Common myeloid progenitor, CD34-positive (primary cell): ENCODE measurements around the gene SNX18.
A peak's percentile ranks its signal among the peaks of the same experiment; 100 is the strongest.

Experiments
- CTCF ChIA-PET: fragments of 350-600 bp; sonication (Branson Sonifier 250); formaldehyde crosslinking; loops from one replicate; lab custom pipeline; 2021; ENCODE audit warnings: antibody characterized with exemption; lab: Charles Lee
- POLR2A ChIA-PET: fragments of 350-600 bp; sonication (Branson Sonifier 250); formaldehyde crosslinking; loops from one replicate; lab custom pipeline; 2021; ENCODE audit warnings: antibody characterized with exemption; lab: Charles Lee
- DNase-seq, 3 donors: peaks; one replicate each; pipeline versions ENCODE4 v3.0.0 to v3.0.0-alpha.2; 2013
- H3K27ac ChIP-seq, 2 experiments: 1 replicate in 1 of 2; 2 replicates in 1 of 2; pipeline ENCODE4 v1.7.0; 2013; ENCODE audit warnings: inconsistent platforms in 2 of 2, low read length in 2 of 2, mild to moderate bottlenecking in 2 of 2, low read depth in 1 of 2, moderate library complexity in 1 of 2; ENCODE audit not compliant: severe bottlenecking in 2 of 2, insufficient read depth in 1 of 2, poor library complexity in 1 of 2
- H3K27me3 ChIP-seq, 5 experiments: replicated peaks in 2 of 5; 1 replicate in 3 of 5; 2 replicates in 2 of 5; pipeline versions ENCODE4 v1.6.1 to v1.7.0; 2013; ENCODE audit warnings: low read length in 4 of 5, mild to moderate bottlenecking in 2 of 5, moderate library complexity in 2 of 5, inconsistent platforms in 1 of 5; ENCODE audit not compliant: insufficient read depth in 5 of 5, control insufficient read depth in 4 of 5
- H3K36me3 ChIP-seq, 4 experiments: 1 replicate in 2 of 4; 2 replicates in 2 of 4; pipeline versions ENCODE4 v1.6.1 to v1.7.0; 2013; ENCODE audit warnings: low read length in 3 of 4, control low read depth in 1 of 4, mild to moderate bottlenecking in 1 of 4; ENCODE audit not compliant: control insufficient read depth in 4 of 4, insufficient read depth in 4 of 4
- H3K4me1 ChIP-seq, 4 experiments: 1 replicate in 3 of 4; 2 replicates in 1 of 4; pipeline versions ENCODE4 v1.6.1 to v1.7.1; 2013; ENCODE audit warnings: low read length in 3 of 4, mild to moderate bottlenecking in 3 of 4, control low read depth in 1 of 4, inconsistent platforms in 1 of 4, moderate library complexity in 1 of 4; ENCODE audit not compliant: control insufficient read depth in 4 of 4, insufficient read depth in 4 of 4; ENCODE audit errors: control extremely low read depth in 1 of 4
- H3K4me3 ChIP-seq, 7 experiments: 1 replicate in 4 of 7; 2 replicates in 3 of 7; pipeline versions ENCODE4 v1.5.1 to v1.7.0; 2013; ENCODE audit warnings: mild to moderate bottlenecking in 7 of 7, low read length in 6 of 7, moderate library complexity in 6 of 7, inconsistent platforms in 2 of 7, low read depth in 2 of 7, control low read depth in 1 of 7; ENCODE audit not compliant: insufficient read depth in 4 of 7, control insufficient read depth in 1 of 7; ENCODE audit errors: extremely low read depth in 1 of 7
- H3K9me3 ChIP-seq, 5 experiments: 1 replicate in 4 of 5; 2 replicates in 1 of 5; pipeline versions ENCODE4 v1.6.1 to v1.7.1; 2013; ENCODE audit warnings: low read length in 4 of 5, mild to moderate bottlenecking in 2 of 5, inconsistent platforms in 1 of 5, low read depth in 1 of 5, moderate library complexity in 1 of 5; ENCODE audit not compliant: control insufficient read depth in 4 of 5, insufficient read depth in 2 of 5; ENCODE audit errors: control extremely low read depth in 1 of 5
- whole genome bisulfite sequencing: methylation state at CpG from one replicate; pipeline ENCODE4 v1.1.5; 2013; ENCODE audit not compliant: insufficient coverage; 5-methylcytosine and 5-hydroxymethylcytosine counted together

The SNX18 gene

GRCh38 chr5:54495027-54495426 lies 22.5 kb upstream of the SNX18 start:
- POLR2A ChIA-PET, result no interaction called here
- CTCF ChIA-PET, result interaction anchor here (1.0 kb wide), 1 partner anchor 10 kb away, joined by 4 read pairs; no protein-coding TSS in a partner anchor
- H3K27me3 ChIP-seq, result no peaks in the 10 kb centered on the region
- no peak overlapping the region for H3K27ac ChIP-seq
- DNase-seq, result peak in 1 of 3 donors; percentile 11
- H3K36me3 ChIP-seq, result no peaks in the 10 kb centered on the region
- peaks cover 0 to 8% (median 0%) of the 10 kb centered on the region in 5 experiments for H3K9me3 ChIP-seq
- H3K4me1 ChIP-seq, result no peaks in the 10 kb centered on the region
- H3K4me3 ChIP-seq, result no peak overlapping the region

- 20% methylated on average over 3 of the region's 4 CpGs for WGBS
- Histone ChIP-seq H3K27ac (no peak overlapping the region), H3K9me3 (peaks cover 0 to 5% (median 0%) of the 10 kb centered on the region in 5 experiments), H3K4me3 (no peak overlapping the region), H3K36me3 (peaks cover 0 to 5% (median 0%) of the 10 kb centered on the region in 4 experiments), H3K4me1 (peaks cover under 1 to 19% (median 15%) of the 10 kb centered on the region in 4 experiments), H3K27me3 (peaks cover 0 to 4% (median 0%) of the 10 kb centered on the region in 5 experiments)
- ChIA-PET POLR2A (no interaction called here), CTCF (interaction anchor here (1.0 kb wide), 1 partner anchor 331 kb away, joined by 3 read pairs; no protein-coding TSS in a partner anchor)
- DNase-seq, result no peak
Observed at GRCh38 chr5:54514291-54514690, 3.3 kb upstream of the SNX18 start.

- Histone ChIP-seq H3K27me3 (peaks cover 0 to 4% (median 0%) of the 10 kb centered on the region in 5 experiments), H3K27ac (no peak overlapping the region), H3K4me1 (peaks cover 7 to 25% (median 20%) of the 10 kb centered on the region in 4 experiments), H3K36me3 (peaks cover 0 to 8% (median 0%) of the 10 kb centered on the region in 4 experiments), H3K9me3 (no peaks in the 10 kb centered on the region), H3K4me3 (no peak overlapping the region)
- ChIA-PET CTCF (interaction anchor here (0.7 to 3.9 kb wide), 3 partner anchors 246 to 334 kb away, joined by 3 to 23 read pairs (median 3); no protein-coding TSS in a partner anchor), POLR2A (no interaction called here)
- no peak for DNase-seq
- 94% methylated on average over 8 of the region's 8 CpGs for WGBS
Observed at GRCh38 chr5:54514841-54515432, 2.6 kb upstream of the SNX18 start.

GRCh38 chr5:54515634-54516033 lies 1.9 kb upstream of the SNX18 start:
- H3K4me1 ChIP-seq, result peaks cover 13 to 32% (median 27%) of the 10 kb centered on the region in 4 experiments
- 96% methylated on average over 3 of the region's 3 CpGs for WGBS
- POLR2A ChIA-PET, result no interaction called here
- no peak for DNase-seq
- no peaks in the 10 kb centered on the region for H3K9me3 ChIP-seq
- H3K36me3 ChIP-seq, result peaks cover 0 to 8% (median 0%) of the 10 kb centered on the region in 4 experiments
- H3K4me3 ChIP-seq, result no peak overlapping the region
- no peak overlapping the region for H3K27ac ChIP-seq
- peaks cover 0 to 4% (median 0%) of the 10 kb centered on the region in 5 experiments for H3K27me3 ChIP-seq
- CTCF ChIA-PET, result interaction anchor here (1.2 to 5.3 kb wide), 6 partner anchors 8 to 350 kb away, joined by 4 to 91 read pairs (median 14); no protein-coding TSS in a partner anchor

- CTCF ChIA-PET, result interaction anchor here (0.6 to 5.3 kb wide), 23 partner anchors 8 to 643 kb away, joined by 3 to 91 read pairs (median 5); partner anchors contain the start of gene GPX8
- H3K9me3 ChIP-seq, result no peaks in the 10 kb centered on the region
- POLR2A ChIA-PET, result interaction anchor here (0.9 kb wide), 1 partner anchor 329 kb away, joined by 4 read pairs; no protein-coding TSS in a partner anchor
- peaks cover 0 to 4% (median 0%) of the 10 kb centered on the region in 5 experiments for H3K27me3 ChIP-seq
- peaks cover 0 to 8% (median 0%) of the 10 kb centered on the region in 4 experiments for H3K36me3 ChIP-seq
- no peak for DNase-seq
- H3K4me1 ChIP-seq, result peaks cover 16 to 37% (median 30%) of the 10 kb centered on the region in 4 experiments
- H3K4me3 ChIP-seq, result no peak overlapping the region
- WGBS, result no CpG with 5 or more reads among the region's 4 CpGs
- no peak overlapping the region for H3K27ac ChIP-seq
Observed at GRCh38 chr5:54516051-54516655, 1.4 kb upstream of the SNX18 start.

GRCh38 chr5:54517174-54517511 lies 416 bp upstream of the SNX18 start:
- CTCF ChIA-PET, result interaction anchor here (0.5 to 5.3 kb wide), 33 partner anchors 10 to 647 kb away, joined by 3 to 91 read pairs (median 4); partner anchors contain the start of gene GPX8
- Histone ChIP-seq H3K4me3 (peak overlapping the region in 3 of 7 experiments; percentile 15 to 34 (median 26)), H3K27ac (no peak overlapping the region), H3K9me3 (no peaks in the 10 kb centered on the region), H3K36me3 (peaks cover 0 to 8% (median 0%) of the 10 kb centered on the region in 4 experiments), H3K4me1 (peaks cover 21 to 37% (median 32%) of the 10 kb centered on the region in 4 experiments), H3K27me3 (peaks cover 0 to 4% (median 0%) of the 10 kb centered on the region in 5 experiments)
- 3% methylated on average over 4 of the region's 4 CpGs for whole genome bisulfite sequencing
- POLR2A ChIA-PET, result interaction anchor here (0.9 kb wide), 1 partner anchor 328 kb away, joined by 4 read pairs; no protein-coding TSS in a partner anchor
- DNase-seq, result no peak
